ENCODE data around the gene CHRM5. TPM values are rescaled to one million over a fixed set of nuclear protein-coding genes. Genes with fewer than 3 reads are reported as not detected.

The CHRM5 gene
- total RNA-seq, 2 donors from 2014 or later = not detected

- Histone ChIP-seq H3K4me3 (ENCODE audit: low read length) (no peak overlapping the region), H3K9ac (ENCODE audit: extremely low read depth, low read length, poor library complexity, severe bottlenecking) (no peak overlapping the region), H3K36me3 (ENCODE audit: control insufficient read depth, insufficient read depth, low read length) (no peaks in the 10 kb centered on the region), H3K9me3 (ENCODE audit: control insufficient read depth, low read length) (peaks cover 5% of the 10 kb centered on the region), H3K27me3 (ENCODE audit: control insufficient read depth, insufficient read depth, low read length, poor library complexity, severe bottlenecking) (no peaks in the 10 kb centered on the region), H3K27ac (ENCODE audit: low read depth, low read length) (no peak overlapping the region), H3K4me1 (ENCODE audit: control insufficient read depth, insufficient read depth, low read length) (peaks cover 9% of the 10 kb centered on the region)
- H3K9me3 Mint-ChIP-seq = peaks cover 13% of the 10 kb centered on the region
- TF ChIP-seq CTCF (conservative IDR thresholded peaks at IDR 0.05) = no peak
- peaks cover 9% of the 10 kb centered on the region for H3K36me3 Mint-ChIP-seq (ENCODE audit: low read depth)
- peaks cover 13% of the 10 kb centered on the region for H3K4me1 Mint-ChIP-seq
- H3K27me3 Mint-ChIP-seq (ENCODE audit: insufficient read depth) = no peaks in the 10 kb centered on the region
- WGBS, 2 experiments (ENCODE audit: insufficient coverage in 1 of 2, insufficient read length in 1 of 2) = 86 to 93% methylated on average over 2 to 3 of the region's 4 CpGs
- H3K4me3 Mint-ChIP-seq = no peak overlapping the region
- no peak for DNase-seq
- H3K27ac Mint-ChIP-seq = no peak overlapping the region
Observed at GRCh38 chr15:33941279-33942063, 26.8 kb upstream of the CHRM5 start.

GRCh38 chr15:33946152-33946551 lies 22.1 kb upstream of the CHRM5 start:
- H3K4me1 Mint-ChIP-seq = peaks cover 9% of the 10 kb centered on the region
- Histone ChIP-seq H3K27me3 (ENCODE audit: control insufficient read depth, insufficient read depth, low read length, poor library complexity, severe bottlenecking) (no peaks in the 10 kb centered on the region), H3K36me3 (ENCODE audit: control insufficient read depth, insufficient read depth, low read length) (no peaks in the 10 kb centered on the region), H3K9me3 (ENCODE audit: control insufficient read depth, low read length) (peaks cover 5% of the 10 kb centered on the region), H3K4me1 (ENCODE audit: control insufficient read depth, insufficient read depth, low read length) (peaks cover 6% of the 10 kb centered on the region), H3K9ac (ENCODE audit: extremely low read depth, low read length, poor library complexity, severe bottlenecking) (no peak overlapping the region), H3K27ac (ENCODE audit: low read depth, low read length) (no peak overlapping the region), H3K4me3 (ENCODE audit: low read length) (no peak overlapping the region)
- no peaks in the 10 kb centered on the region for H3K27me3 Mint-ChIP-seq (ENCODE audit: insufficient read depth)
- peaks cover 9% of the 10 kb centered on the region for H3K9me3 Mint-ChIP-seq
- no peak overlapping the region for H3K4me3 Mint-ChIP-seq
- no peak for TF ChIP-seq CTCF (conservative IDR thresholded peaks at IDR 0.05)
- peaks cover 9% of the 10 kb centered on the region for H3K36me3 Mint-ChIP-seq (ENCODE audit: low read depth)
- WGBS, 2 experiments (ENCODE audit: insufficient coverage in 1 of 2, insufficient read length in 1 of 2) = 85 to 100% methylated on average over 1 of the region's 1 CpG
- no peak for DNase-seq
- no peak overlapping the region for H3K27ac Mint-ChIP-seq

- TF ChIP-seq CTCF (conservative IDR thresholded peaks at IDR 0.05) = no peak
- Histone ChIP-seq H3K4me1 (ENCODE audit: control insufficient read depth, insufficient read depth, low read length) (no peaks in the 10 kb centered on the region), H3K9ac (ENCODE audit: extremely low read depth, low read length, poor library complexity, severe bottlenecking) (no peak overlapping the region), H3K27me3 (ENCODE audit: control insufficient read depth, insufficient read depth, low read length, poor library complexity, severe bottlenecking) (no peaks in the 10 kb centered on the region), H3K9me3 (ENCODE audit: control insufficient read depth, low read length) (no peaks in the 10 kb centered on the region), H3K27ac (ENCODE audit: low read depth, low read length) (no peak overlapping the region), H3K4me3 (ENCODE audit: low read length) (no peak overlapping the region), H3K36me3 (ENCODE audit: control insufficient read depth, insufficient read depth, low read length) (no peaks in the 10 kb centered on the region)
- Mint-ChIP-seq H3K27ac (no peak overlapping the region), H3K4me1 (no peaks in the 10 kb centered on the region), H3K27me3 (ENCODE audit: insufficient read depth) (no peaks in the 10 kb centered on the region), H3K9me3 (peaks cover 5% of the 10 kb centered on the region), H3K36me3 (ENCODE audit: low read depth) (no peaks in the 10 kb centered on the region), H3K4me3 (no peak overlapping the region)
- no peak for DNase-seq
- WGBS, 2 experiments (ENCODE audit: insufficient coverage in 1 of 2, insufficient read length in 1 of 2) = 84 to 86% methylated on average over 9 to 10 of the region's 10 CpGs
Observed at GRCh38 chr15:33955945-33956344, 12.4 kb upstream of the CHRM5 start.

Measured in endodermal cell (in vitro differentiated cells).